ENCODE data around the gene MEST.
"Not testable (repeated sequence)": the region's sequence is repeated elsewhere in the genome, so short reads cannot be mapped to it uniquely, and the experiment has no call there.

DNA sequence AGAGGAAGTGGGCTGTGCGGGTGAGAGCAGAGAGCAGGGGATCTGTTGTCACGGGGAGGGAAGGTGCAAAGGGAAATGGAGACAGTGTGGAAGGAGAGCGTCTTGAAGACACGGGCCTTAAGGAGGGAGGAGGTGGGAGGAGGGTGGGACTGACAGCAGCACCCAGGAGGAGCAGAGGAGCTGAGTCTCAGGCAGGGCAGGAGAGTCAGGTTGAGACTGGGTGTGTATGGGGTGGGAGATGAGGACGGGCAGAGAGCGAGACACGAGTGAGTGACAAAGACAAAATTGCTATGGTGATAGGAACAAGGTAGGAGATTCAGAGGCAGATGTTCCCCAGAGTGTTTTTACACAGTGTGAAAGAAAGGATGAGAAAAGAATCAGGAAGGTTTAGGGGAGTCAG is 49.4 kb downstream of the MEST start:
- TF ChIP-seq, protein P1, sequence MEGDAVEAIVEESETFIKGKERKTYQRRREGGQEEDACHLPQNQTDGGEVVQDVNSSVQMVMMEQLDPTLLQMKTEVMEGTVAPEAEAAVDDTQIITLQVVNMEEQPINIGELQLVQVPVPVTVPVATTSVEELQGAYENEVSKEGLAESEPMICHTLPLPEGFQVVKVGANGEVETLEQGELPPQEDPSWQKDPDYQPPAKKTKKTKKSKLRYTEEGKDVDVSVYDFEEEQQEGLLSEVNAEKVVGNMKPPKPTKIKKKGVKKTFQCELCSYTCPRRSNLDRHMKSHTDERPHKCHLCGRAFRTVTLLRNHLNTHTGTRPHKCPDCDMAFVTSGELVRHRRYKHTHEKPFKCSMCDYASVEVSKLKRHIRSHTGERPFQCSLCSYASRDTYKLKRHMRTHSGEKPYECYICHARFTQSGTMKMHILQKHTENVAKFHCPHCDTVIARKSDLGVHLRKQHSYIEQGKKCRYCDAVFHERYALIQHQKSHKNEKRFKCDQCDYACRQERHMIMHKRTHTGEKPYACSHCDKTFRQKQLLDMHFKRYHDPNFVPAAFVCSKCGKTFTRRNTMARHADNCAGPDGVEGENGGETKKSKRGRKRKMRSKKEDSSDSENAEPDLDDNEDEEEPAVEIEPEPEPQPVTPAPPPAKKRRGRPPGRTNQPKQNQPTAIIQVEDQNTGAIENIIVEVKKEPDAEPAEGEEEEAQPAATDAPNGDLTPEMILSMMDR (IDR thresholded peaks at IDR 0.05; ENCODE audit: insufficient read depth, low read length, poor library complexity, severe bottlenecking): not testable (repeated sequence)
- TF ChIP-seq EZH2phosphoT487 (conservative IDR thresholded peaks at IDR 0.05; ENCODE audit: low read length): not testable (repeated sequence)

All from SU-DHL-6 (cell line).